ENCODE measurements around the gene ANKRD40. TPM values are rescaled to one million over a fixed set of nuclear protein-coding genes. Genes with fewer than 3 reads are reported as not detected.

ANKRD40 gene
- total and polyA plus RNA-seq, 2 donors from 2014 or later = 15.8 to 37.6 TPM

- Histone ChIP-seq H3K9me3 (ENCODE audit: control insufficient read depth in 2 of 3, insufficient read depth in 1 of 3, low read length in 3 of 3) (no peaks in the 10 kb centered on the region), H3K36me3 (ENCODE audit: control insufficient read depth in 2 of 3, insufficient read depth in 3 of 3, low read length in 3 of 3) (no peaks in the 10 kb centered on the region), H3K4me1 (ENCODE audit: control insufficient read depth in 2 of 3, insufficient read depth in 2 of 3, low read depth in 1 of 3, low read length in 3 of 3) (no peaks in the 10 kb centered on the region), H3K4me3 (ENCODE audit: low read length in 3 of 3) (no peak overlapping the region), H3K27ac (ENCODE audit: low read depth in 2 of 2, low read length in 2 of 2) (no peak overlapping the region), H3K27me3 (ENCODE audit: control insufficient read depth, insufficient read depth, low read length) (no peaks in the 10 kb centered on the region), H3K9ac (ENCODE audit: low read length in 3 of 3) (no peak overlapping the region)
- no peak for FAIRE-seq
- no peak for TF ChIP-seq CTCF (IDR thresholded peaks at IDR 0.05; ENCODE audit: borderline replicate concordance, extremely low read depth, insufficient read depth)
- DNase-seq = peak in 1 of 5 donors; percentile 60
- intact Hi-C loops (cut with DNase I) = loop anchor here (10.0 kb wide), 1 partner anchor 121 kb away; no protein-coding TSS in a partner anchor
Observed at GRCh38 chr17:50675627-50676026, 32.1 kb downstream of the ANKRD40 start.

- Histone ChIP-seq H3K4me3 (ENCODE audit: low read length in 3 of 3) (no peak overlapping the region), H3K9me3 (ENCODE audit: control insufficient read depth in 2 of 3, insufficient read depth in 1 of 3, low read length in 3 of 3) (no peaks in the 10 kb centered on the region), H3K27ac (ENCODE audit: low read depth in 2 of 2, low read length in 2 of 2) (no peak overlapping the region), H3K9ac (ENCODE audit: low read length in 3 of 3) (no peak overlapping the region), H3K36me3 (ENCODE audit: control insufficient read depth in 2 of 3, insufficient read depth in 3 of 3, low read length in 3 of 3) (no peaks in the 10 kb centered on the region), H3K4me1 (ENCODE audit: control insufficient read depth in 2 of 3, insufficient read depth in 2 of 3, low read depth in 1 of 3, low read length in 3 of 3) (no peaks in the 10 kb centered on the region), H3K27me3 (ENCODE audit: control insufficient read depth, insufficient read depth, low read length) (no peaks in the 10 kb centered on the region)
- no peak for DNase-seq
- no peak for FAIRE-seq
- intact Hi-C loops (cut with DNase I) = loop anchor here (10.0 kb wide), 1 partner anchor 120 kb away; no protein-coding TSS in a partner anchor
- no peak for TF ChIP-seq CTCF (IDR thresholded peaks at IDR 0.05; ENCODE audit: borderline replicate concordance, extremely low read depth, insufficient read depth)
Observed at GRCh38 chr17:50675190-50675589, 32.5 kb downstream of the ANKRD40 start.

GRCh38 chr17:50672831-50673551 is 34.7 kb downstream of the ANKRD40 start:
- DNase-seq = peak in 2 of 5 donors; percentile 30 to 56
- no peaks in the 10 kb centered on the region for H3K27me3 ChIP-seq (ENCODE audit: control insufficient read depth, insufficient read depth, low read length)
- H3K9ac ChIP-seq (ENCODE audit: low read length in 3 of 3) = no peak overlapping the region
- no peak overlapping the region for H3K27ac ChIP-seq (ENCODE audit: low read depth in 2 of 2, low read length in 2 of 2)
- no peak for FAIRE-seq
- H3K36me3 ChIP-seq (ENCODE audit: control insufficient read depth in 2 of 3, insufficient read depth in 3 of 3, low read length in 3 of 3) = no peaks in the 10 kb centered on the region
- H3K9me3 ChIP-seq (ENCODE audit: control insufficient read depth in 2 of 3, insufficient read depth in 1 of 3, low read length in 3 of 3) = no peaks in the 10 kb centered on the region
- intact Hi-C loops (cut with DNase I) = loop anchor here (10.0 kb wide), 1 partner anchor 118 kb away; no protein-coding TSS in a partner anchor
- H3K4me1 ChIP-seq (ENCODE audit: control insufficient read depth in 2 of 3, insufficient read depth in 2 of 3, low read depth in 1 of 3, low read length in 3 of 3) = no peaks in the 10 kb centered on the region
- no peak overlapping the region for H3K4me3 ChIP-seq (ENCODE audit: low read length in 3 of 3)
- TF ChIP-seq CTCF (IDR thresholded peaks at IDR 0.05; ENCODE audit: borderline replicate concordance, extremely low read depth, insufficient read depth) = no peak

All from kidney (tissue), 14 donors.